DOHH2 (cell line): Measurements from ENCODE around the gene DCDC2.

Experiments
- H3F3A ChIP-seq: fragments of 200-600 bp; sonication (generic), shearing (Covaris generic); 2 replicates; pipeline ENCODE4 v1.6.0; 2016; ENCODE audit warnings: antibody characterized with exemption, mild to moderate bottlenecking; ENCODE audit not compliant: control insufficient read depth, insufficient read depth
- H3K27ac ChIP-seq: fragments of 200-600 bp; sonication (generic); 2 replicates; pipeline ENCODE4 v1.5.1; 2014; ENCODE audit warnings: low read depth, mild to moderate bottlenecking, low read length, moderate library complexity
- H3K27me3 ChIP-seq: fragments of 200-600 bp; sonication (generic); 2 replicates; pipeline ENCODE4 v1.6.1; 2014; ENCODE audit warnings: mild to moderate bottlenecking, low read length, mixed read lengths; ENCODE audit not compliant: control insufficient read depth
- H3K36me3 ChIP-seq: fragments of 200-600 bp; sonication (generic); 2 replicates; pipeline ENCODE4 v1.6.1; 2014; ENCODE audit warnings: mild to moderate bottlenecking, low read length, moderate library complexity, mixed read lengths; ENCODE audit not compliant: control insufficient read depth
- H3K4me1 ChIP-seq: fragments of 200-600 bp; sonication (generic); 2 replicates; pipeline ENCODE4 v1.6.1; 2014; ENCODE audit warnings: mild to moderate bottlenecking, low read length, mixed read lengths; ENCODE audit not compliant: control insufficient read depth
- H3K4me2 ChIP-seq: fragments of 200-600 bp; sonication (generic); 2 replicates; pipeline ENCODE4 v1.6.0; 2014; ENCODE audit warnings: mild to moderate bottlenecking, low read length, moderate library complexity
- H3K4me3 ChIP-seq: fragments of 200-600 bp; sonication (generic); 2 replicates; pipeline ENCODE4 v1.5.1; 2014; ENCODE audit warnings: mild to moderate bottlenecking, low read length, mixed read lengths
- H3K79me2 ChIP-seq: fragments of 200-600 bp; sonication (generic); 2 replicates; pipeline ENCODE4 v1.6.1; 2014; ENCODE audit warnings: mild to moderate bottlenecking, low read length, mixed read lengths; ENCODE audit not compliant: control insufficient read depth
- H3K9me2 ChIP-seq: fragments of 200-600 bp; sonication (generic); replicated peaks from 2 replicates; pipeline ENCODE4 v1.6.1; 2014; ENCODE audit warnings: mild to moderate bottlenecking, low read length, mixed read lengths; ENCODE audit not compliant: control insufficient read depth
- H3K9me3 ChIP-seq: fragments of 200-600 bp; sonication (generic); 2 replicates; pipeline ENCODE4 v1.6.1; 2014; ENCODE audit warnings: antibody characterized with exemption, low read length, mixed read lengths; ENCODE audit not compliant: control insufficient read depth, insufficient read depth
- H4K20me1 ChIP-seq: fragments of 200-600 bp; sonication (generic); 2 replicates; pipeline ENCODE4 v1.6.0; 2014; ENCODE audit warnings: low read depth, mild to moderate bottlenecking, antibody characterized with exemption, low read length, moderate library complexity; ENCODE audit not compliant: control insufficient read depth, insufficient read depth
- EZH2phosphoT487 ChIP-seq: fragments of 200-600 bp; sonication (generic); IDR thresholded peaks from 2 replicates; pipeline ENCODE4 v1.6.1; 2017; ENCODE audit warnings: borderline replicate concordance, mild to moderate bottlenecking, antibody characterized with exemption, low read length, moderate library complexity, mixed read lengths
- TF ChIP-seq, protein P1 (sequence below): fragments of 200-600 bp; sonication (generic); IDR thresholded peaks from one replicate; pipeline ENCODE4 v1.5.1; 2014; ENCODE audit warnings: antibody characterized with exemption, mild to moderate bottlenecking, low read depth, low read length; ENCODE audit not compliant: poor library complexity, severe bottlenecking

The DCDC2 gene

DNA sequence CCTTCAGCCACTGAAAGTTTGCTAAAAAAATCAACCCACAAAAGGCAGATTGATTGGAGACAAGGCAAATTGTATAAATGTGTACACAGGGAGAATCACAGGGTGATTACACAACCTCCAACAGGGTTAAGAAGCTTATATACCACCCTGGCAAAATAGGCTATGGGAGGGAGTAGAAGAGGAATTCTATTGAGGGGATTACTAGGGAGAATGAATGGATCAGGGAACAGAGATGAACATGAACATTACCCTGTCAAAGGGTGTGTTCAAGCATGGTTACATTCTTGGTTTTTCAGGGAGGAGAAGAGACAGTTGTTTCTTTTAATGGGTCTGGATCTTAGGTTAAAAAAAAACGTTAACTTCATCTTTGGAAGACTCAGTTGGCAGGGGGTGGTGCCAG, 39.8 kb upstream of the DCDC2 start:
- Histone ChIP-seq H3K9me3 (peaks cover 16% of the 10 kb centered on the region), H3K4me1 (peaks cover 16% of the 10 kb centered on the region), H3K9me2 (no peaks in the 10 kb centered on the region), H3K79me2 (peaks cover 5% of the 10 kb centered on the region), H3K4me2 (no peak overlapping the region), H3K36me3 (no peaks in the 10 kb centered on the region), H3K27me3 (no peaks in the 10 kb centered on the region), H3K4me3 (no peak overlapping the region), H3K27ac (no peak overlapping the region), H3F3A (no peaks in the 10 kb centered on the region), H4K20me1 (no peaks in the 10 kb centered on the region)
- TF ChIP-seq, protein P1, sequence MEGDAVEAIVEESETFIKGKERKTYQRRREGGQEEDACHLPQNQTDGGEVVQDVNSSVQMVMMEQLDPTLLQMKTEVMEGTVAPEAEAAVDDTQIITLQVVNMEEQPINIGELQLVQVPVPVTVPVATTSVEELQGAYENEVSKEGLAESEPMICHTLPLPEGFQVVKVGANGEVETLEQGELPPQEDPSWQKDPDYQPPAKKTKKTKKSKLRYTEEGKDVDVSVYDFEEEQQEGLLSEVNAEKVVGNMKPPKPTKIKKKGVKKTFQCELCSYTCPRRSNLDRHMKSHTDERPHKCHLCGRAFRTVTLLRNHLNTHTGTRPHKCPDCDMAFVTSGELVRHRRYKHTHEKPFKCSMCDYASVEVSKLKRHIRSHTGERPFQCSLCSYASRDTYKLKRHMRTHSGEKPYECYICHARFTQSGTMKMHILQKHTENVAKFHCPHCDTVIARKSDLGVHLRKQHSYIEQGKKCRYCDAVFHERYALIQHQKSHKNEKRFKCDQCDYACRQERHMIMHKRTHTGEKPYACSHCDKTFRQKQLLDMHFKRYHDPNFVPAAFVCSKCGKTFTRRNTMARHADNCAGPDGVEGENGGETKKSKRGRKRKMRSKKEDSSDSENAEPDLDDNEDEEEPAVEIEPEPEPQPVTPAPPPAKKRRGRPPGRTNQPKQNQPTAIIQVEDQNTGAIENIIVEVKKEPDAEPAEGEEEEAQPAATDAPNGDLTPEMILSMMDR = no peak
- no peak for TF ChIP-seq EZH2phosphoT487

DNA sequence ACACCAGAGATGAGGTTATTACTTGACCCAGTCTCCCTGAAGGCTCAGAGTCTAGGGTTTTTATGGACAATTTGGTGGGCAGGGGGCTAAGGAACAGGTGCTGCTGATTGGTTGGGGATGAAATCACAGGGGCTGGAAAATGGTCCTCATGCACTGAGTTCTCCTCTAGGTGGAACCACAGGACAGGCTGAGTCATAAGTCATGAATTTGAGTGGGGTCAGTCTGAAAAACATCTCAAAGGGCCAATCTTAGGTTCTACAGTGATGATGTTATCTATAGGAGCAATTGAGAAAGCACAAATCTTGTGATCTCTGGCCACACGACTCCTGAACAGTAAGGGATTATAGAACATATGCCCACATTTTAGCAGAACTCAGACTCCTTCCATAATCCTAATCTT, 39.0 kb upstream of the DCDC2 start:
- Histone ChIP-seq H3K4me3 (no peak overlapping the region), H3K9me3 (peaks cover 16% of the 10 kb centered on the region), H3K4me2 (no peak overlapping the region), H3K27ac (no peak overlapping the region), H3K27me3 (0 out of 2 replicates have a peak, but pooled peaks cover 2% of the 10 kb centered on the region), H4K20me1 (no peaks in the 10 kb centered on the region), H3K9me2 (no peaks in the 10 kb centered on the region), H3K36me3 (no peaks in the 10 kb centered on the region), H3F3A (no peaks in the 10 kb centered on the region), H3K4me1 (peaks cover 10% of the 10 kb centered on the region), H3K79me2 (no peaks in the 10 kb centered on the region)
- TF ChIP-seq EZH2phosphoT487 = no peak
- TF ChIP-seq, protein P1 = no peak

DNA sequence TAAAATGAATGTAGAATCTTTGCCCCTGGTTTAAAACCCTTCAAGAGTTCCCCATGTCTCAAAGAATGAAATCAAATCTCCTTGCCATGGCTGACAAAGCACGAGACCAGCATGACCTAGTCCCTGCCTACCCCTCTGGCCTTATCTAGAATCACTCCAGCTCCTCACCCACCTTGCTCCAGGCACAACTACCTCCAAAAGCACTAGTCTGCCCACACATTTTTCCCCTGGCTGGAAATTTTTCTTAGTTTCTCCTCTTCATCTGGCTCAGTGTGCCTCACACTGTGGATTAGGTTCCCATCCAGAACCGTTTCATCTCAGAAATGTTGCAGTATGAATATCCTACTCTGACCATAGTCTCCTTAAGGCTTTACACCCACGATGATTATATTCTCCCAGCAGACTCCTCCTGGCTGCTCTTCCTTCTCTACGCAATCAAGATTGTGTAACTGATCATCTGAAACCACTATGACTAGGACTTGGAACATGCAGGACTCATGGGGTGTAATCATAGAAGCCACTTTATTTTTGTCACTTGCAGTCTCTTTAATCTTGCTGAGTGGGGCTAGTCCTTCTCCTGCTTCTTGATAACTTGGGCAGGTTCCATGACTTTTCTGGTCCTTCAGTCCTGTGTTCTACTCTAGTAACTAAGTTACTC, 37.0 kb upstream of the DCDC2 start:
- H3K4me2 ChIP-seq = no peak overlapping the region
- no peaks in the 10 kb centered on the region for H3K9me2 ChIP-seq
- H3K36me3 ChIP-seq = no peaks in the 10 kb centered on the region
- H3K4me3 ChIP-seq = no peak overlapping the region
- no peaks in the 10 kb centered on the region for H3K79me2 ChIP-seq
- peaks cover 16% of the 10 kb centered on the region for H3K9me3 ChIP-seq
- 0 out of 2 replicates have a peak, but pooled peaks cover 2% of the 10 kb centered on the region for H3K27me3 ChIP-seq
- TF ChIP-seq, protein P1 = no peak
- TF ChIP-seq EZH2phosphoT487 = no peak
- H3K27ac ChIP-seq = no peak overlapping the region
- H3F3A ChIP-seq = no peaks in the 10 kb centered on the region
- no peaks in the 10 kb centered on the region; the same call in 1 of the 2 replicates for H3K4me1 ChIP-seq
- H4K20me1 ChIP-seq = no peaks in the 10 kb centered on the region
